Germinal center (tissue), 1 donor: Measurements from ENCODE around the gene PTPRJ.

Source experiments
- DNase-seq: peaks from one replicate; pipeline ENCODE4 v3.0.0; 2012; ENCODE audit warnings: mixed read lengths, low spot score

The PTPRJ gene

DNA sequence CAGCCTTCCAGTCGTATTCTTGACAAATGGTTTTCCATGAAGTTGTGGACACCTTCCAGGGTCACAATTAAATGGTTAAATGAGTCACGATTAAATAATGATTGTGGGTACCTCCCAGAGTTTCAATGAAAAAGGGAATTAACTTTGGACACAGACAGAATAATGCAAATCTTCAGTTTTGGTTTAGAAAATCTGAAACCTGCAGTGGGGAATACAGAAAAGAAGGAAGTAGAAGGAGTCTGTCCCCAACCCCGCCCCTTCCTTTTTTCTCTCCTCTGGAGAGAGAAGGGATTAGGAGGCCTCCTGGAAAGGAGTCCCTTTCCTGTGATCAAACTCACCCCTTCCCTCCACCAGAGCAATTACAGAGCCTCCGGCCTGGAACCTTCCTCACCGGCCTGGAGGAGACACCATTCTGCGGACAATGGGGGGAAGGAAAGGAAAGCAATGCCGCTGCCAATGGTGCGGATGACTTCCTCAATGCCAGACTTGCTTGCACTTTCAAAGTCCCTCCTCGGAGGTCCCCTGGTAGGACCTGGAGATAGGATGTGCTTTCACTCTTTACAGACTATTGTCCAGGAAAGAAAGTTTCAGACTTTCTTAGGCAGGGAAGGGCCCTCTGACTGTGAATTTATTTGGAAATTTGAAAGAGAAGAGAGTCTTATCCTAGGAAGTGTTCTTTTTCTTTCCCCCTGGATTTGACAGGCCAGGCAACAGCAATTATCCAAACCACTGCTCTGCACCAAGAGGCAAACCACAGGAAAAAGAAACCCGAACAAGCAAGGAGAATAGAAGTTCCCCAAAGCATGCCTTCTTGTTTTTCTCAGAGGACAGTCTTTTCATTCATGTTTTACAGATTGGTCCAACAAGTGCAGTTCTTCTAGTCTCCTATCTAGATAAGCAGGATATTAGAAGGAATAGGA, 86.8 kb downstream of the PTPRJ start:
- no peak for DNase-seq

DNA sequence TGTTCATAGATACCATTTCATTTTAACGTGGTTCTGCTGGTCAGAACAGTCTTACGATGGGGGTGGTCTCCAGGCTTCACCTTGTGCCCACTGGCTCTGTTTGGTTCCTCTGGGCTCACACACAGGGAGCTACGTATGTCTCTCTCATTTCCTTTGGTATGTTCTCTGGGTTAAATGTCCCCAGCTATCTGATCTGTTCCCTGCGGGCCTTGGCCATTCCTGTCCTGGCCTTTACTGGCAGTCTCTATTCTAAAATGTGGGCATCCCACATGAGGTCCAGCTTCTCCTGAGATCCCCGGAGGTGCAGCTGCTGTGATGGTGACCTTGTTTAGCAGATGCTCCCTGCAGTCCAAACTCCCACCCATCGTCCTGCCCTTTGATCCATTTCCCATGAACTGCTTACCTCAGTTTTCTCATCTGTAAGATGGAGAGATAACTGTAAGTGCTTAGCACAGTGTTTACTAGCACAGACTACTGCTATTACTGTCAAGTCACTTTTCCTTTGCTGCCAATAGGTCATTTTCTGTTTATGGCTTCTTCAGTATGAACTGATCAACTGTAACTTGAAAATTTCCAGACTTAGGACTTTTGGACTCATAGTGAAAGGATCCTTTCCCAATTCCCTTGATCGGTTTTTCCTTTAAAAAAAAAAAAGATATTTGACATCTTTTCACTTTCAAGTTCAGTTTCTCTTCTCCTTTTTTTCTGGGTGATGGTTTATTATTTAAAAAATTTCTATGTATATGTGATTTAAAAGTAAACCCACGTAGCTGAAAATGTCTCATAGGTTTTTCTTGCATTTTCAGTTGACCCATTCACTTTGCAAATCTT, 92.9 kb downstream of the PTPRJ start:
- no peak for DNase-seq

DNA sequence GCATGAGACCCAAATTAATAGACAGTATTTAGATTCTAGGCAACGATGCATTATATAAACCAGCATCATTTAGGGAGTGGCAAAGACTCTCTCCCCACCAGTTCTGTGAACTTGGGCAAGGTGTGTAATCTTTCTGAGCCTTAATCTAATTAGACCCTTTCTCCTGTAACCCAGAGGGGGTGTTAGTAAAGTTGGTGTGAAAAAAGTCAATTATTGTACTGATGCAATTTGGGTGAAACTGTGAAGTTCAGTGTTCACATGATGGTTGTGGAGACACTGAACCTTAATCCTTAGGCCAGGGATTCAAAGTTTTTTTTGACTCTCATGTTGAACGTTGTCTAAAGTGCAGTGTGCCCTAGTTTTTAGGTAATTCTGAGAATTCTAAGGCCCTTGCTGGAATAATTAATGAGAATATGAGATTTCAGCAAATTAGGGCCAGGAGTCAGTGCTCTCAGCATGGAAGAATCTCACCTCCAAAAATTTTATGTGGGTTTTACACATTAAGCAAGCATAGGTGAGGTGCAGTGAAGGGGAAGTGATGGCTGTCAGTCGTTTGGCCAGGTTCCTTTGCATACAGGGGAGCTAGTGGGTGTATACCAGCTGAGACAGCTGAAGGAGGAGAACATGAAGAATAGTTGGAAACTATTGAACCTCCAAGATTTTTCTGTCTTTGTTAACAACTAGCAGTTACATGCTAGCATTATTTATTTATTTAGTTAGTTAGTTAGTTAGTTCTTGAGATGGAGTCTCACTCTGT, 94.2 kb downstream of the PTPRJ start:
- DNase-seq: peak; percentile 68

DNA sequence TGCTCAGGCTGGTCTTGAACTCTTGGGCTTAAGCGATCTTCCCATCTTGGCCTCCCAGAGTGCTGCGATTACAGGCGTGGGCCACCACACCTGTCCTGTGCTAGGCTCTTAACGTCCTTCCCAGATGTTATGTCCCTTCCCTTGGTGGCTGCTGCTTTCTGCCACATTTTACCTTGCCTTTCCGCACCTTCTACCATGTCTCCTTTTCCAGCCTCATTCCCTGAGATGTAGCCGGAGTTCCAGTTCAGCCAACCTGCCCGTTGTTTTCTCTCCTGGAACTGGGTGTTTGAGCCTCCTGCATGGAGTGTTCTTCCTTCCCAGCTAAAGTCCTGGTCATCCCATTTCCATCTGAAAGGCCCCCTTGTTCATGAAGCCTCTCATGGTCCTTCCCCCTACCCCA, 95.3 kb downstream of the PTPRJ start:
- no peak for DNase-seq

DNA sequence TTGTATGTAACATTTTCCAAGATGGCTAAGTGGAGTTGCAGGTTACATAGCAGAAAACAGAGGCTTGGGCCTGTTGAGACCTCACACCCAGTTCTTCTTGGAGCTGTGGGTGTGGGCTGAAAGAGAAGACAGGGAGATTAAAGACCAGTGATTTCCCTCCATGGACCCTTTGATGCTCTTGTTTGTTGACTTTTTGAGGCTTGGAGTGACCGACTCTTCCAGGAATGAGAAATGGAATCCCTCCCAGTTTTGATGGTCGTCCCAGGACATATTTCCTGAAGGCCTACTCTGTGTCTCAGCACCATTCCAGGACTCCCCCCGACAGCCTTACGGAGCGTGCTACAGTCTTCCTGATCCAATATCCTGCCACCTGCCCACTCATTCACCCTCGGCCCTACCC, 96.9 kb downstream of the PTPRJ start:
- DNase-seq: no peak

DNA sequence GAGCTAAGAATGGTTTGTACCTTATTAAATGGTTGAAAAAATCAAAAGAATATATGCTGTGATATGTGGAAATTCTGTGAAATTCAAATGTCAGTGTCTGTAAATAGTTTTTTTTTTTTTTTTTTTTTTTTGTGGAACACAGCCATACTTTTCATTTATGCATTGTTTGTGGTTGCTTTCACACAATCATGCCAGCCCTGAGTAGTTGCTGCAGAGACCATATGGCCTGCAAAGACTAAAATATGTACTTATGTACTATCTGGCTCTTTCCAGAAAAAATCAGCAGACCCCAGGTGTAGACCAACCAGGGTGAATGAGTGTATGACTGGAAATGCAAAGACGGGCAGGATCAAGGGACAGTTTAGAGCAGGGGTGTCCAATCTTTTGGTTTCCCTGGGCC, 98.3 kb downstream of the PTPRJ start:
- DNase-seq: no peak

DNA sequence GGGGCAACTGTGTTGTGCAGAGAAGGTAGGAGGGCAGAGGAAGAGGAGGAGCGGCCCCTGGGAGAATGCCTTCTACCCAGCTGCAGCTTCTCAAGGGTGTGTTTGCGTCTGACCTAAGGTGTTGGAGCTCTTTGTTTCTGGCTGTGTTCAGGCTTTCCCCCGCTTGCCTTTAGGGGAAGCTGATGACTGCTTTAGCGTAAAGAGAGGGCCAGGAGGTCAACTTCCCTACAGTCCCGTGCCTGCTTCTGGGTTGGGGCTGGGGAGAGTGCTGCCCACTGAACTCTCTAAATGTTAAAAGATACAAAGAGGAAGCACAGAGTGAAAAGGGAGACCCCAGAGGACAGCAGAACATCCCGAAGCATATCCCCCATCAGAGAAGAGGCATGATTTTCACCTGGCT, 99.2 kb downstream of the PTPRJ start:
- DNase-seq: no peak

DNA sequence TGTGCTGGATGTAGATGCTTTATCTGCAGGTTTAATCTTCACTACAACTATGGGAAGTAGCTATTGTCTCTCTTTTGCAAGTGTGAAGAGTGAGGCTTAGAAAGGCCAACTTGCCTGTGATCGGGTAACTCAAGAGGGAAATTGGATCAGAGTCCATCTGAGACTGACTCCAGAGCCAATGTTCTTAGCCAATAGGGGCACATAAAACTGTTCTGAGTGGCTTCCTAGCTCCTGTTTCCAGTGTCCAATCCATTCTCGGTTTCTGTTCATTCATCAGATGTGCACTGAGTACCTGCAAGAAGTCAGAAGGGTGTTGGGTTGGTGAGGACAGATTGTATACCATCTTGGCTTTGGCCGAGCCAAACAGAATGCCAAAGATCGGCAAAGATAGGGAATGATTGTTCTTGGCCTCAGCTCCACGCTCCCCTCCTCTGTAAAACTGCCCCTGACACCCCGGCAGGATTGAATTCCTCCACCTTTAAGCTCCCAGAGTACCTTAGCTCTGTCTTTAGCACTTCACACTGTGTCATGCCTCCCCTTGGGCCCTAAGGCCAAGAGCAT, 100.0 kb downstream of the PTPRJ start:
- DNase-seq: no peak

DNA sequence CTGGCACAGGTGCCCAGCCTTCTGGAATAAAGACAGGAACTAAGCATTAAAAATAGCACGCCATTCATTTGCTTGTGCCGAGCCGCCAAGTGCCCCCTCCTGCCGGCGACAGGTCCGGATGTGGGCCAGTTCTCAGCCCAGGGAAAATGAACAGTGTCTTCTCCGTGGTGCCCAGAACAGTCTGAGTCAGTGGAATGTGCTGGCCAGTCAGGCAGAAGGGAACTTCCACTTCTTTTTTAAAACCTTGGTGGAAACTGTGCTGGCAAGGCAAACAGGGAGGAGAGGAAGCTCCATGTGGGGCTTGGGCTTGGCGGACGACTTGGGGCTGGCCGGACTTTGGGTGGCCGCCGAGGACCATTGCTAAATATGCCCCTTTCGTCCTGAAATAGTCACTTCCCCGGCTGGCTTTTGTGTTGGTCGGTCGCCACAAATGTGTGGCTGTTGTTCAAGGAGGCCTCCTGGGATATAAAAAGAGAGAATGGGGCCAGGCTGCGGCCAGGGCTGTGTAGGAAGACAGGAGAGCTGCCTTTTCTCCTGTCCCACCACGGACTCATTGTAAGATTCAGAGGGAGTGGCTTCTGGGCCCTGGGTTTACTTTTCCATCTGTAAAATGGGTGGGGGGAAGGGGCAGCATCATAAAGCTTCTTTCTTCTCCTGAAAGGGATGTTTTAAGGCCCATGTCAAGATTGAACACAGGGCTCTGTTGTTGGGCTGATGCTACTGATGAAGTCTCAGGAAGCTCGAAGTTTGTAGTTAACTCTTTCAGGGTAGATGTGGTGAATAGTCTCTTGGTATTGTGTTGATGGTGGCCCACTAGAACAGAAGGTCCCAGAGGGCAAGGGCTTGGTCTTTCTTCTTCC, 101.0 kb downstream of the PTPRJ start:
- DNase-seq: no peak

DNA sequence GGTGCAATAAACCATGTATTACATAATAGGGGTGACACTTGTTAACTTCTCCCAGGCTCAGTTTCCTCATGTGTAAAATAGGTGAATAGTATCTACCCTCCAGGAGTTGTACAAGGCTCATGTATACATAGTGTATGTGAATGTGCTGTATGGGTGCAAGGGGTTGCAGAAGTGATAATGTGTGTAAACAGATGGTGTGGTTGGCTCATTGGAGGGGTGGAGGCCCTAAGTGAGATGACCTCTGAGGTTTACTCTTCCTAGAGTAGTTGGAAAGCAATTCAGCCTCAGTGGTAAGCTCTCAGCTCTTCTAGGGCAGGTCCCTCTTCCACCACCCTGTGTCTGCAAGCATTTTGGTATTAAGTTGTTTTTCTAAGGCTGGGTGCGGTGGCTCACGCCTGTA, 102.4 kb downstream of the PTPRJ start:
- no peak for DNase-seq

DNA sequence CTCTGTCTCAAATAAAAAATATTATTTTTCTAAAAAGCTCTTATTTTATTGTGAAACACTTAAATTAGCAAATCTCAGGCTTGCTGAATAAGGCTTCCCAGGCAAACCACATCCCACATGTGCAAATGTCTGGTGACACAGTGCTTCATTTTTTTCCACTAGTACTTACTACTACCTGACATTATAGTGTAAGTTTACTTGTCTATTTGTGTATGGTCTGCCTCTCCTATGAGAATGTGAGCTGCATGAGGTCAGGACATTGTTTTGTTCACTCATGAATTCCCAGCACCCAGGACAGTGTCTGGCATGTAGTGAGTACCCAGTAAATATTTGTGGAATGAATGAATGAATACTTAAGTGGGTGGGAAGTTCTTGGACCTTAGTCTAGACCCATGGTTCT, 103.1 kb downstream of the PTPRJ start:
- no peak for DNase-seq

DNA sequence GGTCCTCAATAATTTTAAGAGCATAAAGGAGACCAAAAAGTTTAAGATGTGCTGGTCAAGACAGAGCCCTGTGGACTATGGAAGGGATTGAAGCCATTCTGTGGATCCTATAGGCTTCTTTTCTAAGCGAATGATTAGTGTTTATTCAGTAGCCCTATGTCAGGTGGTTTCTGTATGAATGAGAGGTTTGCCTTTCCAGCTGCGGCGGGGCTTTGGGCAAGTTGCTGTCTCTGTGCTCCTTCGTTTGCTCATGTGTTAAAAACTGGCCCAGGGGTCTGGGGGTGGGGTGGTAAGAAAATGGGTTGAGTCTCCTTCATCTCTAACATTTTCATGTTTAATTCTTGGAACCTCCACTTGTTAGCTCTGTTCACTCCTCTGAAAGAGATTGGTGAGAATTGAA, 105.3 kb downstream of the PTPRJ start:
- DNase-seq: no peak

DNA sequence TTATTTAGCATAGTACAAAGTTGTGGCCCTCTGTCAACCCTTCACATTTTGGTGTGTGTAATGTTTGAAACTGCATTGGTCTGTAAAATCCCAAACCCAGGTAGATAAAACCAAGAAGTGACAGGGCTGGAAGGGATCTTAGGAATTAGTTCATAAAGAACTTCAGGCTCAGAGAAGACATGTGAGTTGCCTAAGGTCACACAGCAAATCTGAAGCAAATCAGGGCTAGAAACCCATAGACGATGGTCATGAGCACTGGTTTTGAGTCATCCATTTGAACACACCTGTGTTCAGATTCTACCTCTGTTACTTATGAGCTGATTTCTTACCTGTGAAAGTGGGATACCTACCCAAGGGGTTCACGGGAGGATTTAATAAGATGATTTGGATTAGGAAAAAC, 107.1 kb downstream of the PTPRJ start:
- DNase-seq: no peak

DNA sequence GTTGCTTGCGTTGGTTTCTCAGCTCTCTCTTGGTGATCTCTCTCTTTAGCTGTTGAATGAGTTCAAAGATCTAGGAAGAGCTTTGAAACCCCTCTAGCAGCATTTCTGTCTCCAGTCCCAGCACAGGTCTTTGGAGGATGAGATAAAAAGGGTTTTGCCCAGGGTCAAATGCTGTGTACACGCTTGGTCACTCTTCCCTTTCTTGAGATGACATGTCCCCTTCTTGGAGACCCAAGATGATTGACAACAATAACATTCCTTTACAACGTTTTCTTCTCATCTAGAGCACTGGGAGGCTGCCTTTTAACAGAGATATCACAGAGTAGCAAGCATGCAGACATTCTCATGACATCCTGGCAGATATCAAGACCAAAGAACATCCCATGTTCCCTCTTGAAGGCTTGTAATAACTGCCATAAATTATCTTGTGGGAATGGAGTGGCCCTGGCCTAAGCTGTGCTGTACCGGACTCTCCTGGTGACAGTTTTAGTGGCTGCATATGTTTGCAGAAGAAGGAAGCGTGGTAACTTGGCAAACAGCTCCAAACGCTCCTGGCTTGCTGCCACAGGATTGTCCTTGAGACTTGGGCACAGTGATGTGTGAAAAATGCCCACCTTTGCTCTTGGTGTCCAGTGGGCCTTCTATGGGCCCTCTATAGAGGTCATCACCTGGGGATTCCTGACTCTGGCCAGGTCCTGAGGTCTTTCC, 107.8 kb downstream of the PTPRJ start:
- DNase-seq: no peak

DNA sequence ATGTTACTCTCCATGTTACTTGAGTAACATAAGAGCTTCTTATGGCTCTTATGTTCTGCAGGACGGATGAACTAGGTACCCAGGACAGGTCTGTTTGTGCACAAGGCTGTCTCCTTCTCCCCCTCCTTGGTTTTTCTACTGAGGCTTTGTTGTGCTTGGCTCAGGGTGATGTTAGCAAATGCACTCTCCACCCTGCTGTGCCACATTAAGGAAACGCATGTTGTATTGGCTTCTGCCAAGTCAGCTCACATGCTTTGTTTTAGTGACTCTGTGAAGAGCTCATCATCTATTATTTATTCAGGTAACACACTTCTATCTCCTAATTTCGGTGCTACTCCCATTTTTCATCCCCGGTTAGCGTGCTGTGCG, 108.3 kb downstream of the PTPRJ start:
- no peak for DNase-seq

DNA sequence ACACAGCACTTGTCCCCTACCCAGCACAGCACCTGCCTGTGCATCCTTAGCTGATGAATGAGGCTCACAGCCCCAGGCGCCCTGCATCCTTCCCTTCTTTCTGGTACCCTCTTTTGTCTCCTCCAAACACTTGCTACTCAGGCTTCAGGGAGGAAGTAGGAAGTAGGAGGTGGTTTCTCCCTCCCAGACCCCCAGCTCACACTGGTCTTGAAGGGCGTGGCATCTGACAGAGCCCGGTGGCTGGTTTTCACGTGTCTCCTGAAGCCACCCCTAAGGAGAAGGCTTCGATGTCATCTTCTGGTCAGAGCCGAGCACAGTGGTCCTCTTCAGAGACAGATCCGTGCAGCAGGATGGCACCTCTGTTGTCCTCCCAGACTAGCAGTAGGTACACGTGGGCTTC, 109.8 kb downstream of the PTPRJ start:
- DNase-seq: no peak

DNA sequence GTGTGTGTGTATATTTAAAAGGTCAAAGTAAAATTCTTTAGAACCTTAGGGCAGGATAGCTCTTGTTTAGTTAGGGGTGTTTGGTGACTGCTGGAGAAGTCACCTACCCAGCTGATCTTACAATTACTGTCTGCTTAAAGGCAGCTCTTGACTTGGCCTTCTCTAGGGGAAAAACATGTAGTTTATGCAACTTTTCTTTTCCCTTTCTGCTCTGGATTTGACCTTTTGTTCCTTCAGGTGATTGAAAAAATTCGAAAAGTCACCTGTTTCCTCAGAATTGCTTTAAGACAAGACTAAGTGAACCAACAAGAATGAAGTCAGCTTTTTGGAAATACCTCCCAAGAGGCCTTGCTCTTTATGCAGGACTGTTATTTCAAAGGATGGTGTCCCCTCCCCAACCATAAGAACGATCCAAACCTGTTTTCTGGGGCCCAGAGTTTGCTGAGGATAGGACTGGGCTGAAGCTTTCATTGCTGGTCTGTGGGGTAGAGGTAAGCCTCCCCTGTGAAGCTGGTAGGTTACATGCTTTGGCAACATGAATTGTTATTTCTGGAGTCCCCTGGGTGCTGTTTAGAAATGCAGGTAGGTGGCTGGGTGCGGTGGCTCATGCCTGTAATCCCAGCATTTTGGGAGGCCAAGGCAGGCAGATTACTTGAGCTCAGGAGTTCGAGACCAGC, 111.2 kb downstream of the PTPRJ start:
- no peak for DNase-seq

DNA sequence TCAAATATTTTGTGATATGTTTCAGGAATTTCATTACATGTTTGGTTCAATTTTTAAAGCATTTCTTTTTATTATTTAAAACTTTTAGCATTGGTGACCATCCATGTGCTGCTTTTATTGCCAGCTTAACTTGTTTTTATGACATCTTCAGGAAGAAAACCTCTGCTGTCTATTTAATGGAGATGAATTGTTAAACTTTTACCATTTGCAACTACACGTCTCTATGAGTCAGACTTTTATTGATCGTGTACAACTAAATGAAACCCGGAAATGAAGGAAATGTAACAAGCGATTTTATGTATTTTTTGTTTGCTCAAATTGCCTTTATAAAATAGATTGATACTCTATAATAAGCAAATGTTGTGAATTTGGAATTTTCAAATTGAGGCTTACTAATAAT, 113.0 kb downstream of the PTPRJ start:
- no peak for DNase-seq

DNA sequence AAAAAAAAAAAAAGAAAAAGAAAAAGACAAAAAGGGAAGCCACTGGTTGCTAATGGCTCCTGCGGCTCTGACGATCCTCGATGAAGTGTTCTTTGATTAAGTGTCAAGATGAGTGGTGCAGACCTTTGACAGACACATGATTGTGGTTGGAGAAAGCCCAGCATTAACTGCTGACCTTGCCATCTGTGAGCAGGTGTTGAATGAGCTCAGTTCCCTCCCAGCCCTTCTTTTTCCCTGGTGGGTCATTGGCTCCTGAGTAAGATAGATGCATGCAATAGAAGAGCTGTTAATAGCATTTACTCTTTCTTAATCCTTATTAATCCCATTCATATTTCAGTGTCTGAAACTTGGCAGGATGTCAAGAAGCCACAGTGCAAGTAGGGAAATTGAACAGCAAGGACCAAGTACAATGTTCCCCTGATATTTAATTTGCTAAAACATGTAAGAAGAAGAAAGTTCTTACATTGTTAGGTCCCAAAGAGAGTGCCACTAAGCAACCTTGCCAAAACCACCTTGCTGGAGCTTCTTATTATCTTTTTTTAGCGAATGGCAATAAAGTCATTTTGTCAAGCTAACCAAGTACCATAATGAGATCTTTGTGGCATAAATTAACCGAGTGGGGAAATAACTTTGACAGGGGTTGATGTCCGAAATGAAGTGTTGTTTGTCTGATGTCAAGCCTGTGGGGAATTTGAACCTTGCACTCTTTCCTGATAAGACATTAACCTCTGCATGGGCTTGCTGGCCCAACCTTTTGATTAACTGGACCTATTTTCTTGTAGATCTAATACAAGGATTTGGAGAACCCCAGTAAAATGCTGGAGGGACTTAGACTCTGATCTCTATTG, 113.7 kb downstream of the PTPRJ start:
- DNase-seq: no peak
